Measurements from ENCODE around the gene NMNAT1.
"Not testable (repeated sequence)": the region's sequence is repeated elsewhere in the genome, so short reads cannot be mapped to it uniquely, and the experiment has no call there.

GRCh38 chr1:10021992-10022391, 78.7 kb downstream of the NMNAT1 start:
- TF ChIP-seq, protein P1, sequence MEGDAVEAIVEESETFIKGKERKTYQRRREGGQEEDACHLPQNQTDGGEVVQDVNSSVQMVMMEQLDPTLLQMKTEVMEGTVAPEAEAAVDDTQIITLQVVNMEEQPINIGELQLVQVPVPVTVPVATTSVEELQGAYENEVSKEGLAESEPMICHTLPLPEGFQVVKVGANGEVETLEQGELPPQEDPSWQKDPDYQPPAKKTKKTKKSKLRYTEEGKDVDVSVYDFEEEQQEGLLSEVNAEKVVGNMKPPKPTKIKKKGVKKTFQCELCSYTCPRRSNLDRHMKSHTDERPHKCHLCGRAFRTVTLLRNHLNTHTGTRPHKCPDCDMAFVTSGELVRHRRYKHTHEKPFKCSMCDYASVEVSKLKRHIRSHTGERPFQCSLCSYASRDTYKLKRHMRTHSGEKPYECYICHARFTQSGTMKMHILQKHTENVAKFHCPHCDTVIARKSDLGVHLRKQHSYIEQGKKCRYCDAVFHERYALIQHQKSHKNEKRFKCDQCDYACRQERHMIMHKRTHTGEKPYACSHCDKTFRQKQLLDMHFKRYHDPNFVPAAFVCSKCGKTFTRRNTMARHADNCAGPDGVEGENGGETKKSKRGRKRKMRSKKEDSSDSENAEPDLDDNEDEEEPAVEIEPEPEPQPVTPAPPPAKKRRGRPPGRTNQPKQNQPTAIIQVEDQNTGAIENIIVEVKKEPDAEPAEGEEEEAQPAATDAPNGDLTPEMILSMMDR (IDR thresholded peaks at IDR 0.05; ENCODE audit: poor library complexity), result not testable (repeated sequence)
- not testable (repeated sequence) for TF ChIP-seq EZH2phosphoT487 (IDR thresholded peaks at IDR 0.05; ENCODE audit: low read depth, severe bottlenecking, unreplicated experiment); EZH2 (IDR thresholded peaks at IDR 0.05; ENCODE audit: borderline replicate concordance)
